Measurements from ENCODE around the gene PDGFD. TPM values are rescaled to one million over a fixed set of nuclear protein-coding genes. Genes with fewer than 3 reads are reported as not detected.

The PDGFD gene
- total and polyA plus RNA-seq, 2 donors (not counting 3 experiments of a cell fraction or from before 2014, with no cell fraction given), result 6.3 to 13.1 TPM

DNA sequence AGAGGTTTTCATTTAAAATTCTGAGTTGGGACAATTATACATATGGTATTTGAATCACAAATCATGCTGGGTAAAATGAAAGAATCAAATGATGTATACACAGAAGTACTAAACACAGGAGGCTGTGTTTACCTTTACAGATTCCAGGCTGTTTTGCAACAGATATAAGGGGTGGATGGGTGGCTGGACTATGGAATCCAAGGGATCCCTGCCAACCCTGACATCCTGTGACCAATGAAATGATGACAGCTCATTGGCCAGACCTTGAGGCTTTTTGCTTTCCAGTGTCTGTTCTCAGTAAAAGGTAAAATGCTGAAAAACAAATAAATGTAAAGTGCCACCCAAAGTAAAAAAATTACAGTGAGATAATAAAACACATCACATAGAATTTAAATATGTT, 130.8 kb downstream of the PDGFD start:
- H3K9me3 ChIP-seq (replicated peaks; ENCODE audit: control insufficient read depth, insufficient read depth, low read length), result no peaks in the 10 kb centered on the region
- BruUV-seq (replicated peaks), result no TSS peak
- no peaks in the 10 kb centered on the region for H4K20me1 ChIP-seq (replicated peaks; ENCODE audit: control insufficient read depth, extremely low read depth, insufficient read depth, low read length)
- dilution Hi-C loops (cut with MboI; ENCODE audit: extremely low pct_ligation_motif_present, low sequenced_read_pairs), result no loop called here
- no peak overlapping the region for H3K4me3 ChIP-seq (replicated peaks in 1 of 3; ENCODE audit: insufficient read depth in 1 of 3, low read depth in 1 of 3, low read length in 3 of 3)
- H3K4me2 ChIP-seq (ENCODE audit: insufficient read depth, low read length), result no peak overlapping the region
- H3K9ac ChIP-seq (replicated peaks; ENCODE audit: extremely low read depth, insufficient read depth, low read length), result no peak overlapping the region
- no peak overlapping the region for H2AFZ ChIP-seq (ENCODE audit: low read depth, low read length)
- ChIA-PET POLR2A (no interaction called here), CTCF (interaction anchor here (1.5 to 1.6 kb wide), 2 partner anchors 18 to 21 kb away, joined by 4 read pairs; no protein-coding TSS in a partner anchor)
- no peaks in the 10 kb centered on the region for H3K9me1 ChIP-seq (replicated peaks; ENCODE audit: control insufficient read depth, extremely low read depth, insufficient read depth, low read length)
- H3K36me3 ChIP-seq (ENCODE audit: control insufficient read depth in 2 of 2, extremely low read depth in 1 of 2, insufficient read depth in 2 of 2, low read length in 2 of 2), result no peaks in the 10 kb centered on the region
- DNase-seq (ENCODE audit: low read depth, low spot score) (peak; percentile 9), FAIRE-seq (no peak)
- H3K27ac ChIP-seq (ENCODE audit: insufficient read depth, low read depth, low read length), result no peak overlapping the region
- TF ChIP-seq, protein P1, sequence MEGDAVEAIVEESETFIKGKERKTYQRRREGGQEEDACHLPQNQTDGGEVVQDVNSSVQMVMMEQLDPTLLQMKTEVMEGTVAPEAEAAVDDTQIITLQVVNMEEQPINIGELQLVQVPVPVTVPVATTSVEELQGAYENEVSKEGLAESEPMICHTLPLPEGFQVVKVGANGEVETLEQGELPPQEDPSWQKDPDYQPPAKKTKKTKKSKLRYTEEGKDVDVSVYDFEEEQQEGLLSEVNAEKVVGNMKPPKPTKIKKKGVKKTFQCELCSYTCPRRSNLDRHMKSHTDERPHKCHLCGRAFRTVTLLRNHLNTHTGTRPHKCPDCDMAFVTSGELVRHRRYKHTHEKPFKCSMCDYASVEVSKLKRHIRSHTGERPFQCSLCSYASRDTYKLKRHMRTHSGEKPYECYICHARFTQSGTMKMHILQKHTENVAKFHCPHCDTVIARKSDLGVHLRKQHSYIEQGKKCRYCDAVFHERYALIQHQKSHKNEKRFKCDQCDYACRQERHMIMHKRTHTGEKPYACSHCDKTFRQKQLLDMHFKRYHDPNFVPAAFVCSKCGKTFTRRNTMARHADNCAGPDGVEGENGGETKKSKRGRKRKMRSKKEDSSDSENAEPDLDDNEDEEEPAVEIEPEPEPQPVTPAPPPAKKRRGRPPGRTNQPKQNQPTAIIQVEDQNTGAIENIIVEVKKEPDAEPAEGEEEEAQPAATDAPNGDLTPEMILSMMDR (IDR thresholded peaks at IDR 0.05; ENCODE audit: extremely low read depth in 1 of 2, insufficient read depth in 1 of 2, low read depth in 1 of 2, low read length in 2 of 2), result no peak
- TF ChIP-seq FOS (IDR thresholded peaks at IDR 0.05; ENCODE audit: borderline replicate concordance, insufficient read depth, low read length) (no peak), POLR2AphosphoS5 (IDR thresholded peaks at IDR 0.05; ENCODE audit: insufficient read depth, low read depth, low read length) (no peak), GATA2 (IDR thresholded peaks at IDR 0.05; ENCODE audit: insufficient read depth, insufficient read length, low read depth, low read length) (no peak), JUN (IDR thresholded peaks at IDR 0.05; ENCODE audit: borderline replicate concordance, insufficient read depth, insufficient read length, low read depth) (no peak), EZH2 (IDR thresholded peaks at IDR 0.05; ENCODE audit: borderline replicate concordance, low read depth, low read length, severe bottlenecking) (no peak), MYC (IDR thresholded peaks at IDR 0.05; ENCODE audit: low read depth, low read length) (no peak), POLR2A (IDR thresholded peaks at IDR 0.05; ENCODE audit: low read depth, low read length) (no peak)
- TF ChIP-seq, protein P2, sequence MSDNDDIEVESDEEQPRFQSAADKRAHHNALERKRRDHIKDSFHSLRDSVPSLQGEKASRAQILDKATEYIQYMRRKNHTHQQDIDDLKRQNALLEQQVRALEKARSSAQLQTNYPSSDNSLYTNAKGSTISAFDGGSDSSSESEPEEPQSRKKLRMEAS (IDR thresholded peaks at IDR 0.05; ENCODE audit: insufficient read depth, insufficient read length), result no peak
- no peaks in the 10 kb centered on the region for H3K79me2 ChIP-seq (ENCODE audit: control insufficient read depth, insufficient read depth, low read length)
- intact Hi-C loops (cut with micrococcal nuclease), result no loop called here
- no peaks in the 10 kb centered on the region for H3K4me1 ChIP-seq (ENCODE audit: control insufficient read depth, extremely low read depth, insufficient read depth, low read length)
- no peaks in the 10 kb centered on the region for H3K27me3 ChIP-seq (ENCODE audit: control insufficient read depth in 2 of 2, insufficient read depth in 2 of 2, low read length in 2 of 2)

Data from endothelial cell of umbilical vein (primary cell).